OCI-LY7 (cell line): ENCODE data around the gene RPL12. TPM values are rescaled to one million over a fixed set of nuclear protein-coding genes. Genes with fewer than 3 reads are reported as not detected.

Experiments used
- BruUV-seq: library from RNA; stranded (reverse); fragments of 400-500 nt; replicated peaks from 2 replicates; lab custom pipeline; 2021; lab: Mats Ljungman, UMichigan
- CTCF ChIA-PET: fragments of 300-600 bp; sonication (Branson Sonifier 250); formaldehyde crosslinking; loops from one replicate; lab custom pipeline; 2022; ENCODE audit warnings: antibody characterized with exemption; ENCODE audit not compliant: unreplicated experiment; lab: Charles Lee
- POLR2A ChIA-PET: fragments of 300-600 bp; sonication (Branson Sonifier 250); formaldehyde crosslinking; loops from one replicate; lab custom pipeline; 2022; ENCODE audit warnings: antibody characterized with exemption; lab: Charles Lee
- DNase-seq: peaks from one replicate; pipeline ENCODE4 v3.0.0-alpha.2; 2015; ENCODE audit warnings: low spot score
- H2AFZ ChIP-seq: fragments of 200-600 bp; sonication (generic), shearing (Covaris generic); 2 replicates; pipeline ENCODE4 v1.6.1; 2014; ENCODE audit warnings: mild to moderate bottlenecking, antibody characterized with exemption, low read length, moderate library complexity
- H3K27ac ChIP-seq: fragments of 200-600 bp; sonication (generic); 2 replicates; pipeline ENCODE4 v1.5.1; 2014; ENCODE audit warnings: mixed run types, low read depth, mild to moderate bottlenecking, moderate library complexity, low read length, inconsistent platforms; ENCODE audit not compliant: poor library complexity, severe bottlenecking
- H3K36me3 ChIP-seq: fragments of 200-600 bp; sonication (generic); 2 replicates; pipeline ENCODE4 v1.6.1; 2014; ENCODE audit warnings: mild to moderate bottlenecking, antibody characterized with exemption, low read length, moderate library complexity, mixed read lengths; ENCODE audit not compliant: insufficient read depth
- H3K4me1 ChIP-seq: fragments of 200-600 bp; sonication (generic); 2 replicates; pipeline ENCODE4 v1.5.1; 2014; ENCODE audit warnings: mild to moderate bottlenecking, low read length; ENCODE audit not compliant: insufficient read depth, poor library complexity, severe bottlenecking
- H3K4me2 ChIP-seq: fragments of 200-600 bp; sonication (generic); 2 replicates; pipeline ENCODE4 v1.6.1; 2014; ENCODE audit warnings: mild to moderate bottlenecking, low read length
- H3K4me3 ChIP-seq: fragments of 200-600 bp; sonication (generic); 2 replicates; pipeline ENCODE4 v1.5.1; 2014; ENCODE audit warnings: mild to moderate bottlenecking, low read depth, low read length; ENCODE audit not compliant: poor library complexity, severe bottlenecking
- H3K79me2 ChIP-seq: fragments of 200-600 bp; sonication (generic); 2 replicates; pipeline ENCODE4 v1.6.1; 2016; ENCODE audit warnings: low read depth, mild to moderate bottlenecking, low read length, moderate library complexity, mixed read lengths; ENCODE audit not compliant: insufficient read depth
- H3K9me2 ChIP-seq: fragments of 200-600 bp; sonication (generic); 2 replicates; pipeline ENCODE4 v1.6.1; 2016; ENCODE audit warnings: mild to moderate bottlenecking, low read length, mixed read lengths; ENCODE audit not compliant: insufficient read depth
- H3K9me3 ChIP-seq: fragments of 200-600 bp; sonication (generic); 2 replicates; pipeline ENCODE4 v1.6.1; 2014; ENCODE audit warnings: mild to moderate bottlenecking, mixed run types, low read length, mixed read lengths
- H4K20me1 ChIP-seq: fragments of 200-600 bp; sonication (generic); 2 replicates; pipeline ENCODE4 v1.6.1; 2014; ENCODE audit warnings: mild to moderate bottlenecking, antibody characterized with exemption, low read length, moderate library complexity, mixed read lengths; ENCODE audit not compliant: insufficient read depth
- CTCF ChIP-seq: fragments of 200-600 bp; sonication (generic); conservative IDR thresholded peaks from 2 replicates; pipeline ENCODE4 v1.5.1; 2014; ENCODE audit warnings: mild to moderate bottlenecking, antibody characterized with exemption, low read length, moderate library complexity, mixed read lengths
- EZH2phosphoT487 ChIP-seq: fragments of 200-600 bp; sonication (generic); IDR thresholded peaks from 2 replicates; pipeline ENCODE4 v1.6.1; 2018; ENCODE audit warnings: low read depth, borderline replicate concordance, mild to moderate bottlenecking, mixed run types, antibody characterized with exemption, low read length, moderate library complexity, mixed read lengths
- intact Hi-C: fragments of 100-400 bp; cut with micrococcal nuclease; formaldehyde crosslinking; loops from one replicate; pipeline ENCODE4 v1.10.0; 2022; ENCODE audit not compliant: unreplicated experiment
- total RNA-seq, 2 experiments: library from RNA; depleted of rRNA in 1 of 2; stranded (reverse); fragments of >200 nt in 1 of 2; shearing (Covaris generic) in 1 of 2; gene quantifications; 2 replicates each; pipeline ENCODE4 v1.2.3, GENCODE V29; 2014 to 2022

The RPL12 gene
- total RNA-seq, 2 experiments from 2014 or later, result 1,622 to 1,868 TPM

- BruUV-seq, result TSS peak; percentile 53
- peak overlapping the region; percentile 1 for H3K27ac ChIP-seq
Observed at GRCh38 chr9:127444921-127445850, 6.0 kb downstream of the RPL12 start.

GRCh38 chr9:127444283-127444920 lies 6.8 kb downstream of the RPL12 start:
- no peak overlapping the region for H3K4me2 ChIP-seq
- H3K4me3 ChIP-seq, result no peak overlapping the region
- no peaks in the 10 kb centered on the region for H3K9me3 ChIP-seq
- no peak overlapping the region for H2AFZ ChIP-seq
- ChIA-PET POLR2A (interaction anchor here (0.7 to 0.8 kb wide), 2 partner anchors 36 to 48 kb away, joined by 3 to 4 read pairs; partner anchors contain the start of gene SLC2A8), CTCF (no interaction called here)
- peaks cover 19% of the 10 kb centered on the region for H4K20me1 ChIP-seq
- H3K36me3 ChIP-seq, result peaks cover 84% of the 10 kb centered on the region
- TF ChIP-seq EZH2phosphoT487, result no peak
- no peak for TF ChIP-seq CTCF
- no peaks in the 10 kb centered on the region for H3K9me2 ChIP-seq
- BruUV-seq, result no TSS peak
- peaks cover 17% of the 10 kb centered on the region for H3K4me1 ChIP-seq
- peak overlapping the region; percentile 19 for H3K27ac ChIP-seq
- peaks cover 21% of the 10 kb centered on the region for H3K79me2 ChIP-seq
- peak; percentile 17 for DNase-seq
- intact Hi-C loops, result no loop called here

More at GRCh38 chr9:127444921-127445850, 6.0 kb downstream of the RPL12 start:
- H3K9me2 ChIP-seq, result no peaks in the 10 kb centered on the region
- DNase-seq, result peak; percentile 20
- H3K36me3 ChIP-seq, result peaks cover 86% of the 10 kb centered on the region
- peaks cover 23% of the 10 kb centered on the region for H3K4me1 ChIP-seq
- no peak overlapping the region for H2AFZ ChIP-seq
- H3K79me2 ChIP-seq, result peaks cover 29% of the 10 kb centered on the region
- intact Hi-C loops, result no loop called here
- H3K9me3 ChIP-seq, result no peaks in the 10 kb centered on the region
- TF ChIP-seq CTCF (no peak), EZH2phosphoT487 (no peak)
- peaks cover 27% of the 10 kb centered on the region for H4K20me1 ChIP-seq
- H3K4me2 ChIP-seq, result no peak overlapping the region
- no peak overlapping the region for H3K4me3 ChIP-seq
- POLR2A ChIA-PET, result no interaction called here
- CTCF ChIA-PET, result no interaction called here
